ENCODE data around the gene SLPI. TPM values are rescaled to one million over a fixed set of nuclear protein-coding genes. Genes with fewer than 3 reads are reported as not detected.

Gene SLPI
- total and polyA plus RNA-seq, 8 donors = 4.4 to 51.1 (median 26.7) TPM

GRCh38 chr20:45299786-45300185, 45.4 kb upstream of the SLPI start:
- H3K36me3 ChIP-seq = no peaks in the 10 kb centered on the region
- no peak overlapping the region for H3K27ac ChIP-seq
- H3K4me3 ChIP-seq = no peak overlapping the region
- DNase-seq = no peak
- H3K27me3 ChIP-seq = no peaks in the 10 kb centered on the region
- no peak for ATAC-seq
- peaks cover 0 to under 1% (median 0%) of the 10 kb centered on the region in 3 donors for H3K4me1 ChIP-seq
- no peak for FAIRE-seq
- 90 to 94% methylated on average over 5 to 6 of the region's 6 CpGs for WGBS, 2 donors
- intact Hi-C loops (cut with DNase I) = no loop called here
- H3K9me3 ChIP-seq = no peaks in the 10 kb centered on the region
- TF ChIP-seq CTCF (IDR thresholded peaks at IDR 0.05) = no peak

GRCh38 chr20:45297786-45298497, 43.6 kb upstream of the SLPI start:
- H3K36me3 ChIP-seq = no peaks in the 10 kb centered on the region
- no peaks in the 10 kb centered on the region for H3K27me3 ChIP-seq
- intact Hi-C loops (cut with DNase I) = no loop called here
- no peak overlapping the region for H3K4me3 ChIP-seq
- FAIRE-seq (no peak), DNase-seq (peak in 1 of 6 donors; percentile 65), ATAC-seq (no peak)
- H3K4me1 ChIP-seq = no peaks in the 10 kb centered on the region
- H3K27ac ChIP-seq = no peak overlapping the region
- H3K9me3 ChIP-seq = no peaks in the 10 kb centered on the region
- TF ChIP-seq CTCF (IDR thresholded peaks at IDR 0.05) = no peak
- WGBS, 2 donors = 92 to 95% methylated on average over 52 of the region's 52 CpGs

- intact Hi-C loops (cut with DNase I) = loop anchor here in 1 of 3 donors (5.0 kb wide), 1 partner anchor 192 kb away; the partner anchor contains the start of gene KCNS1
- 92 to 97% methylated on average over 1 of the region's 1 CpG for WGBS, 2 donors
Measured at GRCh38 chr20:45294659-45295058, 40.3 kb upstream of the SLPI start.

GRCh38 chr20:45294003-45294368, 39.6 kb upstream of the SLPI start:
- Histone ChIP-seq H3K4me1 (peaks cover 0 to 5% (median 0%) of the 10 kb centered on the region in 3 donors), H3K9me3 (no peaks in the 10 kb centered on the region), H3K27ac (no peak overlapping the region), H3K27me3 (no peaks in the 10 kb centered on the region), H3K4me3 (peak overlapping the region in 2 of 4 donors; percentile 61 to 77), H3K36me3 (no peaks in the 10 kb centered on the region)
- no peak for DNase-seq
- peak in 1 of 4 donors; percentile 17 for TF ChIP-seq CTCF (IDR thresholded peaks at IDR 0.05)
- no peak for ATAC-seq
- intact Hi-C loops (cut with DNase I) = loop anchor here in 1 of 3 donors (5.0 kb wide), 1 partner anchor 192 kb away; the partner anchor contains the start of gene KCNS1
- FAIRE-seq = no peak
- 39 to 48% methylated on average over 5 of the region's 5 CpGs for WGBS, 2 donors

More at GRCh38 chr20:45294659-45295058, 40.3 kb upstream of the SLPI start:
- peaks cover 0 to 5% (median 0%) of the 10 kb centered on the region in 3 donors for H3K4me1 ChIP-seq
- H3K27ac ChIP-seq = no peak overlapping the region
- no peaks in the 10 kb centered on the region for H3K27me3 ChIP-seq
- DNase-seq = no peak
- FAIRE-seq = no peak
- H3K9me3 ChIP-seq = no peaks in the 10 kb centered on the region
- ATAC-seq = no peak
- no peaks in the 10 kb centered on the region for H3K36me3 ChIP-seq
- no peak overlapping the region for H3K4me3 ChIP-seq
- no peak for TF ChIP-seq CTCF (IDR thresholded peaks at IDR 0.05)
